Endothelial cell of umbilical vein (primary cell): ENCODE results near the gene ATP1B4. TPM values are rescaled to one million over a fixed set of nuclear protein-coding genes. Genes with fewer than 3 reads are reported as not detected.

ENCODE experiments used
- BruUV-seq: library from RNA; stranded (reverse); fragments of 400-500 nt; replicated peaks from 2 replicates; lab custom pipeline; 2021; lab: Mats Ljungman, UMichigan
- CTCF ChIA-PET: fragments of 300-600, 350-600 bp; sonication (Branson Sonifier 250); formaldehyde crosslinking; loops from one replicate; lab custom pipeline; 2021; ENCODE audit warnings: antibody characterized with exemption, inconsistent platforms; lab: Charles Lee
- POLR2A ChIA-PET: fragments of 300-600, 350-600 bp; sonication (Branson Sonifier 250); formaldehyde crosslinking; loops from one replicate; lab custom pipeline; 2021; ENCODE audit warnings: antibody characterized with exemption, inconsistent platforms; lab: Charles Lee
- DNase-seq: peaks from one replicate; pipeline ENCODE4 v3.0.0-alpha.2; 2011; ENCODE audit warnings: low read depth, low spot score
- FAIRE-seq: peaks from 2 replicates; lab custom pipeline; 2011; peaks lifted over from hg19 to GRCh38; lab: Jason Lieb, UNC
- H2AFZ ChIP-seq: 2 replicates; pipeline ENCODE4 v1.6.0; 2012; ENCODE audit warnings: low read depth, low read length, control low read depth, inconsistent platforms
- H3K27ac ChIP-seq: 2 replicates; pipeline ENCODE4 v1.5.1; 2011; ENCODE audit warnings: low read depth, mild to moderate bottlenecking, control low read depth, low read length, moderate library complexity; ENCODE audit not compliant: insufficient read depth
- H3K27me3 ChIP-seq, 2 experiments: 2 replicates each; pipeline versions ENCODE4 v1.6.0 to v1.6.1; 2011; ENCODE audit warnings: low read length in 2 of 2, mixed read lengths in 1 of 2; ENCODE audit not compliant: control insufficient read depth in 2 of 2, insufficient read depth in 2 of 2
- H3K36me3 ChIP-seq, 2 experiments: 2 replicates in 1 of 2; 3 replicates in 1 of 2; pipeline ENCODE4 v1.5.1; 2011; ENCODE audit warnings: low read length in 2 of 2, mild to moderate bottlenecking in 1 of 2, moderate library complexity in 1 of 2; ENCODE audit not compliant: control insufficient read depth in 2 of 2, insufficient read depth in 2 of 2; ENCODE audit errors: extremely low read depth in 1 of 2
- H3K4me1 ChIP-seq: 3 replicates; pipeline ENCODE4 v1.5.1; 2011; ENCODE audit warnings: mild to moderate bottlenecking, low read length; ENCODE audit not compliant: control insufficient read depth, insufficient read depth; ENCODE audit errors: extremely low read depth
- H3K4me2 ChIP-seq: 2 replicates; pipeline ENCODE4 v1.6.1; 2011; ENCODE audit warnings: low read length, control low read depth, mixed read lengths; ENCODE audit not compliant: insufficient read depth
- H3K4me3 ChIP-seq, 3 experiments: fragments of 200-600 bp in 1 of 3; sonication (generic), shearing (Covaris generic) in 1 of 3; replicated peaks in 1 of 3; 2 replicates each; pipeline ENCODE4 v1.5.1; 2011 to 2016; ENCODE audit warnings: control low read depth in 3 of 3, low read length in 3 of 3, mild to moderate bottlenecking in 2 of 3, inconsistent platforms in 1 of 3, low read depth in 1 of 3, moderate library complexity in 1 of 3; ENCODE audit not compliant: insufficient read depth in 1 of 3
- H3K79me2 ChIP-seq: 2 replicates; pipeline ENCODE4 v1.6.0; 2012; ENCODE audit warnings: low read length, inconsistent platforms; ENCODE audit not compliant: control insufficient read depth, insufficient read depth
- H3K9ac ChIP-seq: replicated peaks from 2 replicates; pipeline ENCODE3; 2011; ENCODE audit warnings: low read length, control low read depth; ENCODE audit not compliant: insufficient read depth; ENCODE audit errors: extremely low read depth
- H3K9me1 ChIP-seq: replicated peaks from 3 replicates; pipeline ENCODE4 v1.6.0; 2011; ENCODE audit warnings: mild to moderate bottlenecking, low read length; ENCODE audit not compliant: control insufficient read depth, insufficient read depth; ENCODE audit errors: extremely low read depth
- H3K9me3 ChIP-seq: replicated peaks from 2 replicates; pipeline ENCODE4 v1.5.1; 2012; ENCODE audit warnings: low read length, inconsistent platforms; ENCODE audit not compliant: control insufficient read depth, insufficient read depth
- H4K20me1 ChIP-seq: replicated peaks from 2 replicates; pipeline ENCODE3; 2011; ENCODE audit warnings: mild to moderate bottlenecking, low read length; ENCODE audit not compliant: control insufficient read depth, insufficient read depth; ENCODE audit errors: extremely low read depth
- CTCF ChIP-seq, 2 donors: IDR thresholded peaks; 1 replicate in 1 of 2; 2 replicates in 1 of 2; pipeline ENCODE4 v1.5.1; 2011; ENCODE audit warnings: low read length in 2 of 2, mild to moderate bottlenecking in 2 of 2, moderate library complexity in 2 of 2, control low read depth in 1 of 2, inconsistent platforms in 1 of 2, low read depth in 1 of 2; ENCODE audit not compliant: insufficient read depth in 1 of 2; ENCODE audit errors: extremely low read depth in 1 of 2
- EZH2 ChIP-seq: IDR thresholded peaks from 2 replicates; pipeline ENCODE4 v1.6.1; 2012; ENCODE audit warnings: borderline replicate concordance, low read depth, mild to moderate bottlenecking, moderate library complexity, low read length, inconsistent platforms; ENCODE audit not compliant: severe bottlenecking
- FOS ChIP-seq: IDR thresholded peaks from 2 replicates; pipeline ENCODE4 v1.6.1; 2011; ENCODE audit warnings: mild to moderate bottlenecking, low read length, moderate library complexity, borderline replicate concordance; ENCODE audit not compliant: insufficient read depth
- GATA2 ChIP-seq: IDR thresholded peaks from 2 replicates; pipeline ENCODE4 v1.7.0; 2011; ENCODE audit warnings: low read depth, mild to moderate bottlenecking, moderate library complexity, mixed read lengths, low read length; ENCODE audit not compliant: insufficient read length, insufficient read depth
- JUN ChIP-seq: IDR thresholded peaks from 2 replicates; pipeline ENCODE4 v1.6.1; 2011; ENCODE audit warnings: borderline replicate concordance, low read depth; ENCODE audit not compliant: insufficient read length, insufficient read depth
- MAX ChIP-seq: IDR thresholded peaks from 2 replicates; pipeline ENCODE4 v1.6.1; 2011; ENCODE audit not compliant: insufficient read depth, insufficient read length
- MYC ChIP-seq: IDR thresholded peaks from one replicate; pipeline ENCODE4 v1.6.1; 2011; ENCODE audit warnings: mild to moderate bottlenecking, low read depth, low read length
- POLR2A ChIP-seq: IDR thresholded peaks from 2 replicates; pipeline ENCODE4 v1.6.1; 2012; ENCODE audit warnings: low read depth, mild to moderate bottlenecking, control low read depth, low read length
- POLR2AphosphoS5 ChIP-seq: IDR thresholded peaks from 2 replicates; pipeline ENCODE4 v1.6.1; 2012; ENCODE audit warnings: low read depth, mild to moderate bottlenecking, control low read depth, low read length, moderate library complexity; ENCODE audit not compliant: insufficient read depth
- dilution Hi-C: fragments of 300-500 bp; cut with MboI; formaldehyde crosslinking; loops from one replicate; pipeline ENCODE4 v1.15.0; 2019; ENCODE audit warnings: low sequenced_read_pairs; ENCODE audit not compliant: extremely low pct_ligation_motif_present
- intact Hi-C: fragments of 100-400 bp; cut with micrococcal nuclease; formaldehyde crosslinking; loops from one replicate; pipeline ENCODE4 v1.10.0; 2022
- polyA plus RNA-seq, 4 experiments: library from polyadenylated mRNA; depleted of rRNA in 3 of 4; stranded (reverse) in 3 of 4; unstranded in 1 of 4; fragments of >200 nt; gene quantifications; 2 replicates each; pipeline versions ENCODE4 v1.2.1 to v1.2.3, GENCODE V29; 2011 to 2012; ENCODE audit warnings: missing spikeins in 1 of 4
- total RNA-seq: library from RNA; stranded (reverse); gene quantifications from 2 replicates; pipeline ENCODE4 v1.2.3, GENCODE V29; 2021

Gene ATP1B4
- total and polyA plus RNA-seq, 2 donors (not counting 3 experiments of a cell fraction or from before 2014, with no cell fraction given): not detected

GRCh38 chrX:120365320-120365719 is 3.4 kb downstream of the ATP1B4 start:
- no peaks in the 10 kb centered on the region for H3K9me3 ChIP-seq
- no TSS peak for BruUV-seq
- dilution Hi-C loops (no loop called here), intact Hi-C loops (loop anchor here (1.0 kb wide), 1 partner anchor 110 kb away; no protein-coding TSS in a partner anchor)
- no peak overlapping the region for H2AFZ ChIP-seq
- no peak overlapping the region for H3K4me2 ChIP-seq
- TF ChIP-seq CTCF (IDR thresholded peaks at IDR 0.05; ENCODE audit: extremely low read depth in 1 of 2, insufficient read depth in 1 of 2, low read depth in 1 of 2, low read length in 2 of 2): peak; percentile 27 to 58
- no peak for TF ChIP-seq EZH2
- no peaks in the 10 kb centered on the region for H3K79me2 ChIP-seq
- H4K20me1 ChIP-seq: no peaks in the 10 kb centered on the region
- ChIA-PET POLR2A (no interaction called here), CTCF (interaction anchor here (0.8 to 3.1 kb wide), 5 partner anchors 8 to 121 kb away, joined by 3 to 15 read pairs (median 3); no protein-coding TSS in a partner anchor)
- FAIRE-seq (peak; percentile 40), DNase-seq (peak; percentile 13)
- H3K9ac ChIP-seq: no peak overlapping the region
- H3K9me1 ChIP-seq: no peaks in the 10 kb centered on the region
- H3K4me3 ChIP-seq: no peak overlapping the region
- H3K27me3 ChIP-seq: no peaks in the 10 kb centered on the region
- no peaks in the 10 kb centered on the region for H3K4me1 ChIP-seq
- H3K27ac ChIP-seq: no peak overlapping the region
- no peaks in the 10 kb centered on the region for H3K36me3 ChIP-seq

GRCh38 chrX:120365968-120366367 is 4.1 kb downstream of the ATP1B4 start:
- DNase-seq: no peak
- no peak for TF ChIP-seq MAX
- TF ChIP-seq MYC: no peak
- no peak for TF ChIP-seq JUN
- no peak for TF ChIP-seq POLR2AphosphoS5
- no peak for TF ChIP-seq FOS
- TF ChIP-seq GATA2: no peak
- no peak for TF ChIP-seq EZH2
- no peak for TF ChIP-seq CTCF (IDR thresholded peaks at IDR 0.05; ENCODE audit: extremely low read depth in 1 of 2, insufficient read depth in 1 of 2, low read depth in 1 of 2, low read length in 2 of 2)
- TF ChIP-seq POLR2A: no peak
- Histone ChIP-seq H3K9me1 (no peaks in the 10 kb centered on the region), H3K36me3 (no peaks in the 10 kb centered on the region), H3K4me1 (no peaks in the 10 kb centered on the region), H3K9ac (no peak overlapping the region), H4K20me1 (no peaks in the 10 kb centered on the region), H3K27me3 (no peaks in the 10 kb centered on the region), H3K9me3 (no peaks in the 10 kb centered on the region), H3K4me3 (no peak overlapping the region), H2AFZ (no peak overlapping the region), H3K27ac (no peak overlapping the region), H3K4me2 (no peak overlapping the region), H3K79me2 (no peaks in the 10 kb centered on the region)
- ChIA-PET POLR2A (no interaction called here), CTCF (interaction anchor here (1.3 kb wide), 1 partner anchor 120 kb away, joined by 3 read pairs; no protein-coding TSS in a partner anchor)
- intact Hi-C loops (loop anchor here (1.0 kb wide), 1 partner anchor 109 kb away; no protein-coding TSS in a partner anchor), dilution Hi-C loops (no loop called here)
- BruUV-seq: no TSS peak
- no peak for FAIRE-seq
